Raji (cell line): ENCODE results near the gene CRACR2B.

Source experiments
- POLR2A ChIP-seq: IDR thresholded peaks from 2 replicates; pipeline ENCODE4 v1.6.1; 2011; ENCODE audit warnings: low read depth, low read length, control low read depth; ENCODE audit not compliant: insufficient read depth

CRACR2B gene

GRCh38 chr11:827897-828192 lies at the start of gene CRACR2B:
Gene CRACR2B (plus strand): TSS chr11:827919. CDS start chr11:828608, 689 bp downstream.
- TF ChIP-seq POLR2A: peak; percentile 13; the same call in 1 of the 2 replicates

DNA sequence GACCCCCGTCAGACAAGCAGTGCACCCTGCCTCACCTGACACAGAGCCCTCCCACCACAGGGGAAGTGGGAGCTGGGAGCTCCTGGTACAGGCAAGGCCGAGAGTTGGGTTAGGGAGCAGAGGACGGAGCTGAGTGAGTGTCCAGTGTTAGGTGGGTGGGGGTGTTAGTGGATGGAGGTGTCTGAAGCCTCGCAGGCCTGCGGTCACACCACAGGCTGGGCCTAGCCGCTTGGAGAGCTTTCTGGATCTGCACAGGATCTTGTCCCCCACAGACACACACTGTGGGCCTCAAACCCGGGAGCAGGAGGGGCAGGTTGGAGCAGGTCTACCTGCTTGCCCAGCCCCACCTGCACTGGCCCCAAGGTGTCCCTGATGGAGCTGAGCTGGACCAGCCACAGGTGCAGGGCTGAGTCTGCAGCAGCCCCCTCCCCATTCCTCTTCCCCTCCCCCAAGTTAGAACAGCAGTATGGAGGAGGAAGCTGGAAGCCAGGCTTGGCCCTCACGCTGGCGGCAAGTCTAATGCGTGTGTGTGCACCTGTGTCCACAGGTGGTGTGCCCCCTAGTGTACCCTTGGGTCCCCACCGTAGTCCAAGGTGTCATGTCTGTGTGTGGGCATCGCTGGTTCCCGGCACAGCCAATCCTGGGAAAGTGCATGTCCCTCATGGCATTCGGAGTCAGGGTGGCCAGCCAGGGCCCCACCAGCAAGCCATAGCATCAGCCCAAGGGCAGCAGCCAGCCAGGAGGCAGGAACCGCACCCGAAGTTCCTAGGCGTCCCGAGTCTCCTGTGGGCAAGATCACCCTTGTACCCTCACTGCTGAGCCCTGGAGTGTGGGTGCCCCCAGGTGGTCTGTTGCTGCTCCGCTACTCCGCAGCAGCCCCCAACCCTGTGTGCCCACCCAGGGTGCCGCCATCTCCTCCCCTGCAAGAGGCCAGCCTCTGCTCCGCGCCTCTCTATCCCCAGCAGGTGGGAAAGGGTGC lies 48.5 kb upstream of the CRACR2B start:
- TF ChIP-seq POLR2A: peak; percentile 39; the same call in 1 of the 2 replicates

- TF ChIP-seq POLR2A: no peak
Observed at GRCh38 chr11:779955-780532, 47.7 kb upstream of the CRACR2B start.

DNA sequence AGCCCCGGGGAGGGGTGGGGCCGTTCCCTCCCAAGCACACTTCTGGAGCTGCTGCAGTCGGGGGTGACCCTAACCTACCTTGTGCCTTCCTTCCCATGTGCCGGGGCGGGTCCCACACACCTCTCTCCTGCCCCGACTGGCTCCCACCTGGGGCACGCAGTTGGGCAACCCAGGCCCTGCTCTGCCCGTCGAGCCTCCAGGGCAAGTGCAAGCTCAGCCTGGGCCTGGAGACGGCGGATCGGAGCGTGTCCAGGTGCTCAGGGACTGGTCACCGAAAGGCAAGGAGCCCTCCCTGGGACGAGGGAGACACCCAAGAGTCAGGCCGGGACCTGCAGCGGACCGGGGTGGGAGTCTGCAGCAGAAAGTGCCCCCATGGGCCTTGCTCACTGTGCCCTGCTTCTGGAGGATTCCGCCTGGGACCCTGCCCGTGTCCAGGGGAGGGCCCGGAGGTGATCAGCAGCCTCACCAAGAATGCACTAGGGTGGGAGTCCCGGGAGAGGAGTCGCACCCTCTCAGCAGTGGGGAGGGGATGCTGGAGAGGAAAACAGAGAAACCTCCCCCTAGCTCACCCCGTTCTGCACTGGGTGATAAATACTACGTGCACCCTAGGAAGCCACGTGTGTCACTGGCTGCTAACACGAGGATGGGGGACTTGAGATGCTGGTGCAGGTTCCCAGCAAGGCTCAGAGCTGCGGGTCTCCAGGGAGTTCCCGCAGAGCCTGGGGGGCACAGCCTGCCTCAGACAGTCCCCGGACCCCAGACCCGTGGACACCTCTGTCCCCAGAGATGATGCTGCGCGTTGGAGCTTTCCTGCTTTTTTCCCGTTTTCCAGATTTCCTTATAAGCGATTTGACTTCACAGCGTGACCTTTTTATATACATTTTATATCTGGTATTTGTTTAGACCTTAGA lies 45.2 kb upstream of the CRACR2B start:
- 0 out of 2 replicates have a peak, but pooled peaks have one; percentile 25 for TF ChIP-seq POLR2A

- peak; percentile 8; the same call in 1 of the 2 replicates for TF ChIP-seq POLR2A
Observed at GRCh38 chr11:783581-784015, 44.1 kb upstream of the CRACR2B start.

DNA sequence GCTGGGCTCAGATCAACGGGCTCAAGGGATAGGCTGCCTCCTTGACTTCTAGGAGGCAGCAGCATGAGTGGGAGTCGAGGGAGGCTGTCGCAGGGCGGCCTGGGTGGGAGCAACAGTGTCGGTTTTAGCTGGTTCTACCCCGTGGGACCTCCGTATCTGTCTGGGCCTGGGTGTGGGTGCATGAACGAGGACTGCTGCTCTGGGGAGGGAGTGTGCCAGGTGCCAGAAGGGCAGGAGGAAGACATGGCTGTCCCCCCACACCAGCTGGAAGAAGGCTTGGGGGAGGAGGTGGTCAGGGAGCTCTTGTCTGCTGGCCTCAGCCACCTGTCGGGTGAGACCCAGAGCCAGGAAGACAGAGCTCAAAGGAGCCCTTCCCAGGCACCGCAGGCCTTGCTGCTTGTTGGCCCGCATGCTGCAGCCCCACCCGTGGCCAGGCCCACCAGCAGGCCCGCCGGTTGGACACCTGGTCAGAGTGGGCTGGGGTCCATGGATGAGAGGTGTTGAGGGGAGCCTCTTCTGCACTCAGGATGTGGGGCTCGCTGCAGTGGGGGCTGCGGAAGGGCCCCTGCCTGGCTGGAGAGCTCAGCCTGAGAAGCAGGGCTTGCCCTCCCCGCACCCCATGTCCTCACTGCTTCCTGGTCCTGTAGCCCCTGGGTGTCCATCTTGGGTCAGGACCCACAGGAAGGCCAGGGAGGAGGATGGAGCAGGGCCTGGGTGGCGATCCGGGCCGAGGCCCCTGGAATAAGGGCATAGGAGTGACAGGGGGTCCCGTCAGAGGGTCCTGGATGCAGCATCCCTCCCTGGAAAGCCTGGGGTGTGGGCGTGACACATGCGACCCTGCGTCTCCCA lies 41.3 kb upstream of the CRACR2B start:
- peak; percentile 48; the same call in 1 of the 2 replicates for TF ChIP-seq POLR2A

- no peak for TF ChIP-seq POLR2A
Observed at GRCh38 chr11:787084-787675, 40.5 kb upstream of the CRACR2B start.

GRCh38 chr11:788009-788640 lies 39.6 kb upstream of the CRACR2B start:
- TF ChIP-seq POLR2A: no peak

- no peak for TF ChIP-seq POLR2A
Observed at GRCh38 chr11:788953-789940, 38.5 kb upstream of the CRACR2B start.

DNA sequence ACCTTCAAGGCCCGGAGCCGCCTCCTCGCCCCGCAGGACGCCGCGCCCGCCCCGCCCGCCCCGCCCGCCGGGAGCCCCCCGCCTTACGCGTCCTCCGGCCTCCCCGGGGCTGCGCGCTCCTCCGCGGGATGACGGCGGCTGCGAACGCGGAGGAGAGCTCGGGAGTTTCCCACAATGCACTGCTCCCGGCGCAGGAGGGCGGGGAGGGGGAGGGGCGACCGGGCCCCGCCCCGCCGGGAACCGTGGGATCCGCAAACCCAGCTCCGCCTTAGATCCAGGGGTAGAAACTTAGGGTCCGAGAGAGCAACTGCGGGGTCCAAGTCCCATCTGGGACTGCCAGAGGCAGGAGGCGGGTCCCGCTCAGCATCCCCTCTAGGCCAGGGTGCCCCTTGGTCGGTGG lies 37.8 kb upstream of the CRACR2B start, which contains the start of gene CEND1:
Gene CEND1 (minus strand): TSS at position 148 of the 400 bp plus-strand sequence. CDS start 1,514 bp downstream, outside the sequence.
- TF ChIP-seq POLR2A: no peak

GRCh38 chr11:790721-791564 lies 36.8 kb upstream of the CRACR2B start:
- 0 out of 2 replicates have a peak, but pooled peaks have one; percentile 23 for TF ChIP-seq POLR2A
